Activated naive CD4-positive, alpha-beta T cell treated with anti-CD3 and anti-CD28 coated beads, Interleukin-2, amount 50 U/mL, for 72 hours (primary cell): Measurements from ENCODE around the gene SLC12A7. TPM values are rescaled to one million over a fixed set of nuclear protein-coding genes. Genes with fewer than 3 reads are reported as not detected.

Experiments used
- ATAC-seq, 2 donors: fragments of 150-1000 bp; cut with Tn5 transposase; 2 replicates each; pipeline ENCODE4 v1.10.0; 2021; ENCODE audit warnings: mild to moderate bottlenecking in 2 of 2, moderate library complexity in 2 of 2
- DNase-seq, 2 donors: peaks; one replicate each; pipeline ENCODE4 v3.0.0; 2021 to 2022; ENCODE audit warnings: low spot score in 2 of 2
- H3K27ac Mint-ChIP-seq, 2 donors: one replicate each; pipeline ENCODE4 v1.8.0; 2022; ENCODE audit warnings: mild to moderate bottlenecking in 2 of 2, mixed read lengths in 2 of 2
- H3K36me3 Mint-ChIP-seq, 2 donors: one replicate each; pipeline ENCODE4 v1.8.0; 2022; ENCODE audit warnings: mixed read lengths in 2 of 2
- H3K9me3 Mint-ChIP-seq, 2 donors: one replicate each; pipeline ENCODE4 v1.8.0; 2022; ENCODE audit warnings: mixed read lengths in 2 of 2
- total RNA-seq, 2 donors: library from RNA; stranded (reverse); gene quantifications; one replicate each; pipeline ENCODE4 v1.2.3, GENCODE V29; 2022

The SLC12A7 gene
- total RNA-seq, 2 donors from 2014 or later, result 19.5 to 74.7 TPM

DNA sequence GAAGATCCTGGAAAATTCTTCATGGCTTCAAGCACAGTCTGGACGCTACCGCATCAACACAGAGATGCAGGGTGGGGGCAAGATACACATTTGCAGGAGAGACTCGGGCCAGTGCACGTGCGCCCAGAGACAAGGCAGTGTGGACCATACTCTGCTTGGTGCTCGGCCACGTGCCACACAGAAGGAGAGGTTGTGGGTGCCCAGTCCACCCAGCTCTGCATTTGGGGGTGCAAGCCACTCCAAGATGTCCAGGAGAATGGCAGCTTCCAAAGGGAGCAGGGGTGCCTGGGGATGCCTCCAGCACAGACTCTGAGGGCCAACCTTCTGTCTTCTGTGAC, 99.0 kb downstream of the SLC12A7 start:
- Mint-ChIP-seq H3K9me3 (no peaks in the 10 kb centered on the region), H3K36me3 (no peaks in the 10 kb centered on the region), H3K27ac (no peak overlapping the region)
- ATAC-seq, result no peak
- no peak for DNase-seq

DNA sequence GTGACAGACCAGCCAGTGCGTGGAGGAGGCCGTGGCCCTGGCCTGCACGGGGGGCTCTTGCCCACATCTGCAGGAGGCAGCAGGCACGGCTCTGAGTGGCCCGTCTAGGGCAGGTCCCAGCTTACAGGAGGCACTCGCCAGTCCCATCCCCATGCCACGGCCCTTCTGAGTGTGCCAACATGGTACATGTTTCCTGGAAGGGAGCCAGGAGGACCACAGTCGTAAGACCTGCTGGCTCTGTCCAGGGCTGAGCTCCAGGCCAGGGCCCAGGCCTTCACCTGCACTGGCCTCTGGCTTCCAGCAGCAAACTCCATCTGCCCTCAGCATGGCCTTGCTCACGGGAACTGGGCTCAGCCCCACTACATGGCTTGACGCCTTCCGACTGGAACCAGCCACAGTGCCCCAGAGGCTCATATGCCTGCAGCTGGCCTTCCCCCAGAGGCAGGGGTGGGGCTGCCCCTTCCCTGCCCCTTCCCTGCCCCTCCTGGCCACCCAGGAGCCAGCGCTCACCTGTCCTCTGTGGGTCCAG, 99.5 kb downstream of the SLC12A7 start:
- no peak for ATAC-seq
- Mint-ChIP-seq H3K27ac (no peak overlapping the region), H3K9me3 (no peaks in the 10 kb centered on the region), H3K36me3 (no peaks in the 10 kb centered on the region)
- DNase-seq, result no peak

DNA sequence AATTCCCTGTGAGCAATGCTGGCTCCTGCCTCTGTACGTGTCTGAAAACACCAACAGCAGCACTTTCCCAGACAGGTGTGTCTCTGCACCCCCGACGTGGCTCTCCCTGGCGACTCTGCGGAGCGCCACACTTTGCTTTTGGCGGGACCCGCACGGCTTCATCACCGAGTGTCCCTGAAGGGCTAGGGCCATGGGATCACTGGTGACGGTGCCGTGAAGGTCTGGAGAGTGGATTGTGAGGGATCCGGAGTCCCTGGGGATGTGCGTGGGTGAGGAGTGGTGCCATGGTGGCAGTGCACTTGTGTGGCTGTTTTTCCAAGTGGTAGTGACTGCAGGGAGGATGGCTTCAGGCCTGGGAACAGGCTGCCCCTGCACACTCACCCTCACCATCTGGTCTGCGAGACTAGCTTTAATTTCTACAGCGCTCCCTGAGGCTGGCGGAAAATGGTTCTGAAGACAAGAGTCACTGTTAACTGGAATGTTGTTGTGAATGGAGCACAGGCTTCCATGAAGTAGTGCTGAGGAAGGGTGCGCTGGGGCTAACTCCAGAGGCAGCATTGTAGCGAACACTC, 100.0 kb downstream of the SLC12A7 start:
- H3K36me3 Mint-ChIP-seq, result no peaks in the 10 kb centered on the region
- H3K27ac Mint-ChIP-seq, result no peak overlapping the region

GRCh38 chr5:1011226-1011631, 100.6 kb downstream of the SLC12A7 start:
- H3K27ac Mint-ChIP-seq, result no peak overlapping the region
- ATAC-seq (peak; percentile 45 to 56), DNase-seq (peak in 1 of 2 donors; percentile 72)
- H3K9me3 Mint-ChIP-seq, result no peaks in the 10 kb centered on the region
- H3K36me3 Mint-ChIP-seq, result no peaks in the 10 kb centered on the region

More for the DNA sequence above, 100.0 kb downstream of the SLC12A7 start:
- ATAC-seq (no peak), DNase-seq (no peak)
- no peaks in the 10 kb centered on the region for H3K9me3 Mint-ChIP-seq

- H3K9me3 Mint-ChIP-seq, result no peaks in the 10 kb centered on the region
- H3K36me3 Mint-ChIP-seq, result no peaks in the 10 kb centered on the region
- no peak overlapping the region for H3K27ac Mint-ChIP-seq
- DNase-seq, result no peak
- ATAC-seq, result no peak
Measured at GRCh38 chr5:1010641-1011046, 101.2 kb downstream of the SLC12A7 start.

DNA sequence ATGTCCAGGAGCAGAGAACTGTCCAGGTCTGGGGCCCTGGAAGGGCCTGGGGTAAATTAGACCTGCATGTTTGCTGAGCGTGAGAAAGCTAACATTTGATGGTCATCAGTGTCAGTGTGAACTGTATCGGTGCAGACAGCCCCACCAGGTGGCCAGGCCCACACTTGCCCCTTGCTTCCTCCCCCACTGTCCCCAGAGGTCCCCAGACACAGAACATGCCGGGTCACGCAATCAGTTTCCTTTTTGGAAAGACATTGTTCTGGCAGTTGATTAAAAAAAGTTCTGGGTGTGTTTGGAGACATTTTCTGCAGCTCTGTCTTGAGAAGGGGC, 101.7 kb downstream of the SLC12A7 start:
- no peak for DNase-seq
- no peaks in the 10 kb centered on the region for H3K36me3 Mint-ChIP-seq
- no peak overlapping the region for H3K27ac Mint-ChIP-seq
- ATAC-seq, result peak in 1 of 2 donors; percentile 39
- no peaks in the 10 kb centered on the region for H3K9me3 Mint-ChIP-seq

- Mint-ChIP-seq H3K27ac (no peak overlapping the region), H3K9me3 (no peaks in the 10 kb centered on the region), H3K36me3 (no peaks in the 10 kb centered on the region)
- ATAC-seq (no peak), DNase-seq (no peak)
Measured at GRCh38 chr5:1009359-1010180, 102.3 kb downstream of the SLC12A7 start.

GRCh38 chr5:1008451-1009358, 103.2 kb downstream of the SLC12A7 start, which contains the start of gene NKD2:
Gene NKD2 (plus strand): TSS chr5:1008802. CDS start chr5:1009058, 256 bp downstream.
- Mint-ChIP-seq H3K36me3 (no peaks in the 10 kb centered on the region), H3K27ac (no peak within 1 kb of the TSS), H3K9me3 (no peaks in the 10 kb centered on the region)
- DNase-seq, result peak in 1 of 2 donors; percentile 67
- ATAC-seq, result peak; percentile 19 to 68

DNA sequence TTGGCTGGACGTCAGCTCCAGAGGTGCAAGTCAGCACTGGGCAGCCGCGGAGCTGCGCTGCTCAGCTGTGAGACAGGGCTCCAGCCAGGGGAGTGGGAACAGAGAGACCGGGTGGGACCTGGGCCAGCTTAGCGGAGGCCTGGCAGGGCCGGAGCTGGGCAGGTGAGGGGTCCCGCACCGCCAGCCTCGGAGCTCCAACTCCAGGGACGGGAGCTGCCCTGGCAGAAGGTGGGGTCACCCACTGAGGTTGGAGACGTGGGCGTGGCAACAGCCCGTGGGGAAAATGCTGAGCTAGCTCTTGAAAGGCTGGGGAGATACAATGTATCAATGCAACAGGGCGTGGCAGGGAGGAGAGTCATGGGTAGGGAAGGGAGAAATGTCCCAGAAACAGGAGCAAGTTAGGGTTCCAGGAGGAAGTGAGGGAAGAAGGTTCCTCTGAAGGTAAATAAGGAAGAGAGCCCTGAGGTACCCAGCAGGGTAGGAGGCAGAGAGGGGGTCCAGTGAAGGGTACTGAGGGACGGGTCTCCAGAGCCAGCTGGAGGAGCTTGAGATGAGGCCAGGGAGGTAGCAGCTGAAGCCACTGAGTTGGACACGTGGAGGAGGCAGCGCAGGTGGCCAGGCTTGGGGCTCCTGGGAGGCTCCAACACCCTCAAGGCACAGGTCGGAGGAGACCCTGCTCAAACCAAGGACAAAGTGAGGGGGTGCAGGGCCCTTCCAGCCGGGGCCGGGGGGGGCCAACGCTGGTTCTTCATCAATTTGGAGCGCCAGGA, 104.0 kb downstream of the SLC12A7 start:
- Mint-ChIP-seq H3K36me3 (no peaks in the 10 kb centered on the region), H3K27ac (no peak overlapping the region), H3K9me3 (no peaks in the 10 kb centered on the region)
- no peak for ATAC-seq
- DNase-seq, result no peak

GRCh38 chr5:1007221-1007680, 104.6 kb downstream of the SLC12A7 start:
- peak in 1 of 2 donors; percentile 2 for DNase-seq

DNA sequence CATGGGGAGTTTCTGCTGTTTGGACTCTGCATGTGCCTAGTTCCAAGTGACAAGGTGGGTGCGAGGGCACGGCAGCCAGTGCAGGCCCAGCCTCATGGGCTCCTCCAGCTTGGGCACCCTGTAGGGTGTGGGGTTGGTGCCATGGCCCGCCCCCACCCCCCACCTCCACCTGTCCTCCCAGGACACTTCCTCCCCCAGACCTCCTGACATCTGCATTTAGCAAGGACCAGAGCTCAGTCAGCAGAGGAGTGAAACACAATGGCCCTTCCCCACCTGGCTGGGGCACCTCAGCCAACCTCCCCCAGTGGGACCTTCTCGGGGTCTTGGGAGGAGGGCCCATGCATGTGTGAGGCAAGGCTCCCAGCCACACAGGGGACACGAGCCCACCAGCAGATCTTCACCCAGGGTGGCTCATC, 105.2 kb downstream of the SLC12A7 start:
- Mint-ChIP-seq H3K36me3 (no peaks in the 10 kb centered on the region), H3K27ac (no peak overlapping the region), H3K9me3 (no peaks in the 10 kb centered on the region)
- ATAC-seq, result no peak
- peak in 1 of 2 donors; percentile 3 for DNase-seq

More at GRCh38 chr5:1007221-1007680, 104.6 kb downstream of the SLC12A7 start:
- Mint-ChIP-seq H3K27ac (no peak overlapping the region), H3K36me3 (no peaks in the 10 kb centered on the region), H3K9me3 (no peaks in the 10 kb centered on the region)
- no peak for ATAC-seq

DNA sequence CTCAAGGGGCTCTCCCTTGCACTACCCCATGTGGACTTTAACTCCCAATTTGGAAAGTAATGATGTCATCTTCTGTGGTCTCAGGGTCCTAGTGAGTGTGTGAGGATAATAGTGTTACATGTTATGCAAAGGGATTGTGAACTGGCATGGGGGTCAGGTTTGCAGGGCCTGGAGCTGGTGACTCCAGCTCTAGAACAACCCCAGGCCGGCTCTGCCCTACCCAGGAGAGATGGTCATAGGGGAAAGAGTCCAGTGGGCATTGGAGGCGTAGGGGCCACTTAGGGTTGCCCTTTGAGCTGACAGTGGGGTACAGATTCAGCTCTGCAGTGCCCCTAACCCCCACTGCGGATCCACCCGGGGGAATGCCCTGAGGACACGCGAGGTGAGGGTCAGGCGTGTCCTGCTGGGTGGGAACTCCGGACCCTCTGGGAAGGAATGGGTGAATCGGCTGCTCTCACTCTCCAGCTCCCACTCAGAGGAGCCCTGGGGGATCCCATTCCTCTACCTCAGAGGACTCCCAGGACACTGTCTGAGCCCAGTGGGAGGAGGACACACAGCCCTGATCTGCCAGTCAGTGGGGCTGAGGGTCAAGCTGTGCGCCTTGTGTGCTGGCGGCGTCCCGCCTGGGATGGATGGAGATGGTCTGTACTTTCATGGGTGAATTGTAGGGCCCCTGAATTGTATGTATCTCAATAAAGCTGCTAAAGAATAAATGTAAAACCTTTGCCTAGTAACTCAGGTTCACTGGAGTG, 105.8 kb downstream of the SLC12A7 start:
- H3K27ac Mint-ChIP-seq, result no peak overlapping the region
- DNase-seq (peak in 1 of 2 donors; percentile 3), ATAC-seq (no peak)
- no peaks in the 10 kb centered on the region for H3K36me3 Mint-ChIP-seq
- no peaks in the 10 kb centered on the region for H3K9me3 Mint-ChIP-seq

- ATAC-seq (no peak), DNase-seq (peak in 1 of 2 donors; percentile 2)
- Mint-ChIP-seq H3K9me3 (no peaks in the 10 kb centered on the region), H3K27ac (no peak overlapping the region), H3K36me3 (no peaks in the 10 kb centered on the region)
Measured at GRCh38 chr5:1005249-1005851, 106.5 kb downstream of the SLC12A7 start.

GRCh38 chr5:1004461-1005248, 107.2 kb downstream of the SLC12A7 start:
- DNase-seq (peak; percentile 40 to 57), ATAC-seq (peak; percentile 43 to 59)
- H3K27ac Mint-ChIP-seq, result no peak overlapping the region
- H3K9me3 Mint-ChIP-seq, result no peaks in the 10 kb centered on the region
- no peaks in the 10 kb centered on the region for H3K36me3 Mint-ChIP-seq
